H1 (cell line): Measurements from ENCODE around the gene DMXL1. TPM values are rescaled to one million over a fixed set of nuclear protein-coding genes. Genes with fewer than 3 reads are reported as not detected.

Source experiments
- ASH2L ChIP-seq: fragments of 200-600, 300-600 bp; sonication (generic); IDR thresholded peaks from one replicate; pipeline ENCODE4 v1.7.1; 2017; ENCODE audit warnings: low read length
- TAF1 ChIP-seq: IDR thresholded peaks from 2 replicates; pipeline ENCODE4 v1.6.1; 2011; ENCODE audit warnings: mild to moderate bottlenecking, low read depth, low read length
- TEAD4 ChIP-seq: IDR thresholded peaks from 2 replicates; pipeline ENCODE4 v1.6.1; 2012; ENCODE audit warnings: low read depth, low read length, inconsistent platforms, mixed read lengths
- polyA plus RNA-seq, 7 experiments: library from polyadenylated mRNA; depleted of rRNA in 3 of 7; stranded (reverse) in 5 of 7; unstranded in 2 of 7; fragments of >200 nt in 5 of 7; fragments of 200-250 nt in 2 of 7; gene quantifications; 1 replicate in 5 of 7; 2 replicates in 1 of 7; 4 replicates in 1 of 7; pipeline versions ENCODE4 v1.2.1 to v1.2.3, GENCODE V29; 2011 to 2013; ENCODE audit warnings: missing spikeins in 2 of 7, mixed read lengths in 2 of 7
- total RNA-seq: library from RNA; stranded (reverse); fragmentation: NEBNext Ultra II Directional; extraction: Animal tissue kit (Norgen Biotek cat#: 25700); gene quantifications from 2 replicates; pipeline ENCODE4 v1.2.1, GENCODE V29; 2021

The DMXL1 gene
- total and polyA plus RNA-seq, 2 of the 8 experiments (the other 6 are each of a cell fraction or from before 2014, with no cell fraction given): 10.1 to 43.9 TPM

DNA sequence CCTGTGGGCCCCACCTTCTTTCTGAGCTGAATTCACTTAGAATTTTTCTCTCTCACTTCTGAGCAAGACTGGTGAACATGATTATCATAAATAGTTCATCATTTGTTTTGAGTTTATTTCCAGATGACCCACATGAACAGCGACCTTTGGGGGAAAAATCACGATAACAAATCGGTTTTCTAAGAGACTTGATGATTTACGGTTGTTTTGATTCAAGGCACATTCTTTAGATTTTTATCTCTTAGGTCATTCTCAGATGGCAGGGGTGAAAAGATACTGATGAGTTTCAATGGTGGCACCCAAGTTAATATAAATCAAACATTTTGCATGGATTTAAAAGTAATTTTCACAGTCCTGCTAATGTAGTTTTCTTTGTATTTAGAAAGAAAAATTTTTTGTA, 95.1 kb downstream of the DMXL1 start (continued):
- TF ChIP-seq TAF1 (no peak), TEAD4 (no peak), ASH2L (no peak)
